Colon (tissue), 2 donors: ENCODE data around the gene MAGI1.

Experiments
- FAIRE-seq: peaks from 2 replicates; lab custom pipeline; 2012; peaks lifted over from hg19 to GRCh38; lab: Jason Lieb, UNC
- donor health status: control.
- donor health status: control.

MAGI1 gene

DNA sequence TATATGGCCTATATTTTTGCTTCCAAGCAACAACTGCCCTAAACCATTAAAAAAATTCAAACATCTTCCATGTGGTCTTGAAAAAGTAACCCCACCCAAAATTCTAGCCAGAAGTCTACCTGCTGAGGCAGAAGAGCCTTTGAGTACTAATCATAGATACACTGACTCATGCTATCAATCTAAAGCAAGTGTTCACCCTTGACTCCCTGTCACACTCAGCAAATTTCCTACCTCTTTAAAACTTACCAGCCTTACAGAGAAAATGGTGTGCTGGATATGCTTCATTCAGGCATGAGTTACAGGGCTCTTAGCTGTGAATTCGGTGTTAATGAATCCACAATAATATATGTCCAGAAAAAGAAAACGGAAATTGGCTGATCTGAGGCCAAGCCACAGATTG, 373.8 kb downstream of the MAGI1 start:
- FAIRE-seq, result no peak

DNA sequence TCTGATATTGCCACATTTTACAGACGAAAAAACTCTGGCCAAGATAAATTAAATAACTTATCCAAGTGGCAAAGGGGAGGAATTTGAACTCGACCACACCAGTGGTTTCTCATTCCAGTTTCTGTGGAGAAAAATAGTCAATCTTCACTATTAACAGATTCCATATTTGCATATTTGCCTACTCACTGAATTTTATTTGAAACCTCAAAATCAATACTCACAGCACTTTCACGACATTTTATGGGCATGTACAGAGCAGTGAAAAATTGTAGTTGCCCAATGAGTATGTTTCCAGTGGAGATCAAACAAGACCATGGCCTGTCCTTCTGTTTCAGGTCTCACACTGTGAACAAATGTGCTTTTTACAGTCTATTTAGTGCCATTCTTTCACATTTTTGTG, 374.3 kb downstream of the MAGI1 start:
- FAIRE-seq, result no peak

DNA sequence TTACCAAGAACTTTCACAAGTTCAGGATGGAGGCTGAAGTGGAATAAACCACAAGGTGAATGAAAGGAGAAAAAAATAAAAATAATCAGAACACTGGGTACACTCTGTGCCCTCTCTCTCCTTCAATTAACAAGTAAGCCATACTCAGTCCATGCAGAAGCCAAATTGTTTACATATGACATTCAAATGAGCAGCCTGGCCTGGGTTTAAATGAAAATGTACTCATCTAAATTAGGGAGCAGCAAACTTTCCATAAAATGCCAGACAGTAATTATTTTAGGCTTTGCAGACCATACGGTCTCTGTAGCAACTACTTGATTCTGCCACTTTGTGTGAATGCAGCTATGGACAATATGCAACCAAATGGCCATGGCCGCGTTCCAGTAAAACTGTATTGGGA, 376.6 kb downstream of the MAGI1 start:
- FAIRE-seq, result no peak

DNA sequence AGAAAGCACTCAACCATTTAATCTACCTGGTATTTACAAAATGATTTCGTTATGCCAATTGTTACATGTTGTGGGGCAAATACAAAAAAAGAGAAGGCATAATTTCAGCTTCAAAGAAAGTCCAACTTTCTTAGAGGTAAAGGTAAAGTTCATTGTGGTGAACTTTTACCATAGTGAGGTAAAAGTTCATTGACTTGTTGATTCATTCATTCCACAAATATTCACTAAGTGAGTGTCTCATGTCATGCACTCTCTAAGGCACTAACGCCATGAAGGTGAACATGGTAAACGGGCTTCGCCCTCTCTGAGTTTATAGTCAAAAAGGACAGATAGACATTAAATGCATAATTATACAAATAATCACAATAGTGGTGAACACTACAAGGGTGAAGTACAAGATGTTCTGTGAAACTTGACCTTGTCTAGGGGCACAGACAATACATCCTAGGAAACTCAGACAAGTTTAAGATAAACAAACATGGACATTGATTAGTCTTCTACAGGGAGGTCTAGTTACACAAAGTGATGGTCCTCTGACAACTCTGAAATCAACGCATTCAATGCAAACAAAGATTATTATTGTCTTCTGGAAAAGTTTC, 378.6 kb downstream of the MAGI1 start:
- no peak for FAIRE-seq

DNA sequence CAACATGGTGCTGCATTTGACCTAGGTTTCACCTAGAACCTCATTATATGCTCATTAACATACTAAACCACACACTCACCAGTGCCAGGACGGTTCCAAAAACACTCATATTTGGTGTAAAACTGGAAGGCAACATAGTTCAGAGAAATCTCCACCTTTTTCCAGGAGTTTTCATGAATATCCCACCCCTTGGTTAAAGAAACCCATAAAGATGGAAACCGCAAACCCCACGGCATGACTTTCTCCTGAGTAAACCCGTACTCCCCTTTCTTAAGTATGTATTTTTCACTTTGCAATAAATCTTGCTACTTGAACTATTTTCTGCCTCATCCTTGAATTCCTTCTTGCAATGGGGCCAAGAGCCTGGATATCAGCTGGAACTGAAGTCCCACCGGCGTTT, 379.3 kb downstream of the MAGI1 start:
- FAIRE-seq, result no peak

DNA sequence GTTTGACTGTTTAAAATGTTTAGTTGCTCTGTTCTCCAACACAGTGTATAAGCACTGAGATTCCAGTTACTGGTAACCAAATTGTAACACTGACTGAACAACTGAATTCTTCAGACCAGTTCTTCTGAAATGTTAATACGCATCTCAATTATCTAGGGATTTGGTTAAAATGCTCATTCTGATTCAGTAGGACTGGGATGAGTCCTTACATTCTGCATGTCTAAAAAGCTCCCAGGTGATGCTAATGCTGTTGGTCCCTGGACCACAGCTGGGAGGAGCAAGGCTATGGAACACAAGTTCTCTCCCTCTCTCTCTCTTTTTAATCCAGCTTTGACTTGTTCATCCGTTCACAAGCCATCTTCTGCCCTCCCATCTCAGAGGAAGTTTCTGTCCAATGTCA, 380.3 kb downstream of the MAGI1 start:
- no peak for FAIRE-seq

DNA sequence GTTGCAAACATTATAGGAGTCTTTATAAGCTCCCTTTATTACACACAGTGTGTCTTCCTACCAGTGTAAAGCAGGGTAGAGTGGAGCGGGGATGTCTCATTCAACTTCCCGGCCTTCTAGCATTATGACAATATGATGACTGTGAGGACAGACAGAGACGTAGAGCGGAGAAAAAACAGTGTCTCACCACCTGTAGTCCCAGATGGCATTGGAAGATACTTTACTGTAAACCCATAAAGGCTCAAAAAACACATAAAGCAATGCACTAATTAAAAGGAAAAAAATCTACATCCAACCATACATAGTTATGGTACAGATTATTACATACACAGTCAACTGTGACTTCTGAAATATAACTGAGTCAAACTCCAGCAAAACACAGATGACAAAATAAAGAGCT, 383.7 kb downstream of the MAGI1 start:
- no peak for FAIRE-seq

DNA sequence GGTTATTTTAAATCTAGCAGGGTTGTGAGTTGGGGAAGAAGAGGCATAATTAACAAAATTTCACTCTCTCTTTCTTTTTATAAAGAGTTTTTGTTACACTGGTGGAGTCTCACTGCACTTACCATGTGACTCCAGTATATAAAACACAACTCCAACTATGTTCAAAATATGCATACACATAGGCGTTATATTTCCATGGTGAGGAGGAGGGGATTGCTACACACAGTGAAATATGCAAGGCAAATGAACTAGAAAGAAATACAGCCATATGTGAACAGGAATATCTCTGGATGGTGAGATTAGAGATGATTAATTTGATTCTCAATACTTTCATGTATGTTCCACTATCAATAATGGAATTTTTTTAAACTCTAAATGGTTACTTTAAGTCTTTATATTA, 385.0 kb downstream of the MAGI1 start:
- FAIRE-seq, result no peak

DNA sequence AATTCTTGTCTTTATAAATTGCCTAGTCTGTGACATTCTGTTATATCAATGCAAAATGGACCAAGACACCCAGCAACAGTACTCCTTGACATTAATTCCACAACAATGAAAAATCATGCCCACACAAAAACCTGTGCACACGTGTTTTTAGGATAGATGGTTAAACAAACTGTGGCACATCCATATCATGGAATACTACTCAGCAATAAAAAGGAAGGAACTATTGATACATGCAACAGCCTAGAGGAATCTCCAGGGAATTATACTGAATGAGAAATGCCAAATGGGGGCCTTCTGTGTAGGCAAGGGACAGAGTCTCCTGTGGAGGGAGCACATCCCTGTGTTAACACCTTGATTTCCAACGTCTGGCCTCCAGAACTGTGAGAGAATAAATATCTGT, 388.5 kb downstream of the MAGI1 start:
- FAIRE-seq, result no peak

DNA sequence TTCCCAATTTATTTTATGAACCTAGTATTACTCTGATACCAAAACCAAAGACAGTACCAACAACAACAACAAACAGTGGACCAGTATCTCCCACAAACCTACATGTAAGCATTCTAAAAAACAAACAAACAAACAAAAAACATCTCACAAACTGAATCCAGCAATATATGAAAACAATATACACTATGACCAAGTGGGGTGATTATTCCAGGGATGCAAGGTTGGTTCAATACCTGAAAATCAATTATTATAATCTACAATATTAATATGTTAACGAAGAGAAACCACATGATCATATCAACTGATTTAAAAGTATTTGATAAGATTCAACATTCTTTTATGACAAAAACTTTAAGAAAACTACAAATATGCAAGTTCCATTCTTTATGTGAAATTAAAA, 391.3 kb downstream of the MAGI1 start:
- no peak for FAIRE-seq

DNA sequence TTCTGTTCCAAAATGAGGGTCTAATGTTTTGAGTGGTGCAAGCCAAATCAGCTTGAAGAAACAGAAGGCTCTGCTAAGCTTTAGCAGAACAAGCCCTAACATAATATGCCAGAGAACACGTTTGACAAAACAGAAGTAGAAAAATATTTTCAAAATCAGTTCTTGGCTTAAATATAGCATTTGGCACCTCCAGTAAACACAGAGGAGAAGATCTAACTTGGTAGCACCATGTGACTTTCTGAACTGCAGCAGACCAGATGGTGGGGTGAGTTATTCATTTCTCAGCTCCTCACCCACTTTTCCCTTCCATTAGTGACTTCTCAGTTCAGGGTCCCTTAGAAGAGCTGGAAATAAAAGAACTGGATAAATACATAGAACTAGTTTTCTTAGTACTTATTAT, 395.8 kb downstream of the MAGI1 start:
- FAIRE-seq, result no peak

DNA sequence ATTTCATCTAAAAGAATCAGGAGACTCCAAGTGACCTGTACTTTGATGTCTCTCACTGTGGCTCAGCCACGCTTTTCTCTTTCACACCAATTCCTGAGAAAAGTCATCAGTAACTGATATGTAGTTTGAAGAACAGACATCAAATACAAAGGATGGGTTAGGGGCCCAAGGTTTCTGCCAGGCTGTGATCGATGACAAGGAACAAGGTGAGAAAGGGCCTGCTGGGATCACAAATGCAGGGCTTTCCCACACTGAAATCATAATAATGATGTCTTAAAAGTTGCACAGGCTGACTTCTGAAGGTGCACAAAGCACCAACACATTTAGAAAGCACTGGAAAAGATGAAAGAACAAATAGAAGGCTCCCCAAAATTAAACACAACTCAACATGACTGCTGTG, 396.9 kb downstream of the MAGI1 start:
- FAIRE-seq, result no peak

DNA sequence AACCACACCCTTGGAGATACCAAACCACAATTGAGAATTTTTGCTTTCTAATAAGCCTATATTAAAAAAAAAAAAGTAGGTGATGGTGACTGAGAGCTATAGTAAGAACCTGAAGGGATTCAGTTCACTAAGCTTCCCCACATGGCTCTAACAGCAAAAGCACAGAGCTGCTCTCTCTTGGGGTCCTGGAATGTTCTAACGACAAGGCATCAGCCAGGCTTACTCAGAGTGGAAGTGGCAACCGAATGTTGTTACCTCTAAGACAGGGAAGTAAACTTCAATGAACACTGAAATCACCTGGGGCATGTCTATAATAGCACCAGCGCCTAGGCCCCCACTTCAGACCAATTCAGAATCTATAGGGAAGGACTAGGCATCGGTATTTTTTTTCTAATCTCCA, 397.7 kb downstream of the MAGI1 start:
- FAIRE-seq, result no peak

DNA sequence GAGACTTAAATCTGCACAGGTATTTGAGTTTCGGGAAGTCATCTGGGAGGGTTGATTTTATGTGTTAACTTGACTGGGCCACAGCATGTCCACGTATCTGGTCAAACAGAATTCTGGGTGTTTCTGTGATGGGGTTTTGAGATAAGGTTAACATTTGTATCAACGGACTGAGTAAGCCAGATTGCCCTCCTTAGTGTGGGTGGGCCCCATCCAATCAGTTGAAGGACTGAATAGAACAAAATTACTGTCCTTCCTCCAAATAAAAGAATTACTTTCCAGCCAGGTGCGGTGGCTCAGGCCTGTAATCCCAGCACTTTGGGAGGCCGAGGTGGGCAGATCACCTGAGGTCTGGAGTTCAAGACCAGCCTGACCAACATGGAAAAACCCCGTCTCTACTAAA, 399.3 kb downstream of the MAGI1 start:
- FAIRE-seq, result no peak

DNA sequence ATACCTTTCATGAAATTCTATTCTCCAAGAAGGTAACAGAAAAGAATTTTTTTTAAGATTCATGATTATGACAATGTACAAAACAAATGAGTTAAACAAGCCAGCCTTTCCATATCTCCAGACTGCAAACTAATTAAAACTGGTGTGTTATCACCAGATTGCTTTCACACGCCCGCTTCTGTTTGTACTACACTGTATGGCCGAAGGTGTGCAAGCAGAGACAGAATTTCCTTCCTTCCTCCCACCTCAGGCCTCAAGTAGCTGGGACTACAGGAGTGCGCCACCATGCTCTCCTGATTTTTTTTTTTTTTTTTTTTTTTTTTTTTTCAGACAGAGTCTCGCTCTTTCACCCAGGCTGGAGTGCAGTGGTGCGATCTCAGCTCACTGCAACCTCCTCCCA, 400.4 kb downstream of the MAGI1 start:
- no peak for FAIRE-seq

DNA sequence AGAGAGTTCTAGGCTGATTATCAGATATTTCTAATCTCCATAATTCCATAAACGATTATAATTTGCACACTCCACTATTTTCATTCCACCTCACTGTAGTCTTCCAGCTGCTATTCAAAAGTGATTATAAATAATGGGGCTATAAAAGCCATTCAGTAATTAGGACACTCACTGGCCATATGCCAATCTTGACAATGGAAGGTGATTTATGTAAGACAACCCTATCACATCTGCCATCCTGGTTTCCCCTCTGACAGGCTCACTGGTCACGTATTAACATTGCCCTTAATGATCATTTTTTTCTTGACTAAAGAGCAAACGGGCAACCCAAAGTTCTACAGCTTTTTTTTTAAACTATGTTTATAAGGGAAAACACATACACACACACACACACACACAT, 402.4 kb downstream of the MAGI1 start:
- FAIRE-seq, result no peak

DNA sequence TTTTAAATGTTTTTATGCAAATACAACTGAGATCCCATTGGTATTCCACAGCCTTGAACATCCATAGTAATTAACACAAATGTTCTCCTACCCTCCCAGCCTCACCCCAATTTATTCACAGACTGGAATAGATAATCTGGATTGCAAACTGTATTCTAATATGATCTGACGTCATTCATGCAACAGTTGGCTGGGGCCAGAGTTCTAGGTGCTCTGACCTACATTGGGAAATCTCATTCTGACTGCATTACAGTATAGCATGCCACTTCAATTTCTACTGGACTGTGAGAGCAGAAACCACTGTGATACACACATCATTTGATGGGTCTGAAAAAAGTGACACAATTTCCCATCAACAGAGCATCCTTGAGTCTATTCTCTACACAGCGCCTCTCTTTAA, 403.1 kb downstream of the MAGI1 start:
- FAIRE-seq, result no peak

DNA sequence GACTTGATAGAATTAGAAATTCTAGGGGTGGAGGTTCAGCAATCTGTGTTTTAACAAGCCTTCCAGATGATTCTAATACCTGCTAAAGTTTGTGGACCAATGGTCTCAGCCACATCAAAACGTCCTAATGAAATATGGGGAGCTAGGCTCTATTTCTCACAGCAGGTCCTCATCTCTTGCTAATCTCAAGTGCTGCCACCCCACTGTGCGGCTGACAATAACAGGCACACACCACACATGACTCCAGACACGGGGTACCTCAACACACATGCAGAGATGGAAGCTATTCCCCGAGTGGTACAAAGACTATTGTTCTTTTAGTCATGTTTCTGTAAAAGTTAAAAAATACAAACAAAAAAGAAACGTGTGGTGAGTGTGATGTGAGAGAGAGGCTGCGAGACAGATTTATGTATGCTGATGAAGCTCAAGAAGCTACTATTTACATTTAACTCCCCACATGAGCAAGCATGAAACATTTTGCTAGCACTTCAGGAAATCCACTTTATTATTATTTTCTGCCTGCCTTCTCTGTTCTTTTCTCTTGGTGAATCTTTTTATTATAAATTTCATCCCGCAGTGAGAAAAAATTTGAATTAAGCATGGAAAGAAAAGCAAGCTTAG, 405.6 kb downstream of the MAGI1 start:
- no peak for FAIRE-seq

DNA sequence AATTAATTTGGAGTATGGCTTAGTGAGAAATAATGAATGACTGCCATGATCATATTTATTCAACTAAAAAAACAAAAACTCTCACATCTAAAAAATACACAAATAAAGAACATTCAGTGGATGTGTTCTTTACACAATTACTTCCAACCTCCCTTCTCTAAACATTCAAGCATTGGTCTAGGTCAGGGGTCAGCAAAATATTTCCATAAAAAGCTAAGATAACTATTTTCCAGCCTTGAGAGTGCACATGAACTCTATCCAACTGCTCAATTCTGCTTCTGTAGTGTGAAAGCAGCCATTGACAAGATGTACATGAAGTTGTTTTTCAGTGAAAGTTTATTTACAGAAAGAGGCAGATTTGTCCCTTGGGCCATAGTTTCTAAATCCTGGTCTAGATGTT, 406.3 kb downstream of the MAGI1 start:
- FAIRE-seq, result no peak

DNA sequence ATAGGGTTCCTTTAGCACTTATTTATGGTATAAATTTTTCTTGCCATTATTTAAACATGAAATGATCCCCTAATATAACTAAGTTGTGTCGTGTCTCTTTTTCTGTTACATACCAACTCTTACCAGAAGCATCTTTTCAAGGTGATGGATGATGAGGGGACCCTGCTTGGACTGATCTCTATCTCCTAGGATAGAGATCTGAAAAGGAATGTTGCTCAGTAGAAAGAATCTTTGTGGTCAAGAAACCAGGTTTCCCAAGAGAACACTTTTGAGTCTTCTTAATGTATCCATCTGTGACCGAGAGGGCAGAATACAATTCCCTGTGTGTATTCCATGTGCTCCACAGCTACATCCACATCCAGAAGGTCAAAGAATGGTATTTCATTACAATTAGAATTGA, 409.7 kb downstream of the MAGI1 start:
- FAIRE-seq, result no peak

DNA sequence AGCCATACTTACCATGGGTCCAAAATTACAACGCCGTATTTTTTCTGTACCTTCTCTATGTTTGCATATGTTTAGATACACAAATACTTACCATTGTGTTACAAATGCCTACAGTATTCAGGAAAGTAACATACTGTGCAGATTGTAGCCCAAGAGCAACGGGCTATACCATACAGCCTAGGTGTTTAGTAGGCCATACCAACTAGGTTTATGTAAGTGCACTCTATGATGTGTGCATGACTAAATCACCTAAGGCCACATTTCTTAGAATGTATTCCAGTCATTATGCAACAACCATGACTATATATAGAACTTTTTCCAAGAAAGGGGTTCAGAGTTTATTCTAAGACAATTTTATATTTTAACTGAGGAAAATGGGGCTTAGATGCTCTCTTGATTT, 411.7 kb downstream of the MAGI1 start:
- no peak for FAIRE-seq

DNA sequence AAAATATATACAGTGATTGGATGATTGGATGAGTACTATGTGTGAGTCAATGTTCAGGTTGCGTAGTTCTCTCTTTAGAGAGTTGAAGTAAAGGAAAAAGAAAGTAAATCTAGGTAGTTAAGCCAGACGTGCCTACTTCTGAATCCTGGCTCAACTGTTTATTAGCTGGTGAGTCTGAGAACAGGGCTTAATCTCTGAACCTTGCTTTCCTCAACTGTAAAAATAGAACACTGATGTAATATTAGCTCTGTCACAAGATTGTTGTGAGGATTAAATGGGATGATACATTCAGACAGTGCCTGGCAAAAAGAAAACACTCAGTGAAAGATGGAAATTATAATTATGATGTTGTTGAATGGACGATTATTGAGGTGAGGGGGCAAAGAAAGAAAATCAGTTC, 413.4 kb downstream of the MAGI1 start:
- FAIRE-seq, result no peak

DNA sequence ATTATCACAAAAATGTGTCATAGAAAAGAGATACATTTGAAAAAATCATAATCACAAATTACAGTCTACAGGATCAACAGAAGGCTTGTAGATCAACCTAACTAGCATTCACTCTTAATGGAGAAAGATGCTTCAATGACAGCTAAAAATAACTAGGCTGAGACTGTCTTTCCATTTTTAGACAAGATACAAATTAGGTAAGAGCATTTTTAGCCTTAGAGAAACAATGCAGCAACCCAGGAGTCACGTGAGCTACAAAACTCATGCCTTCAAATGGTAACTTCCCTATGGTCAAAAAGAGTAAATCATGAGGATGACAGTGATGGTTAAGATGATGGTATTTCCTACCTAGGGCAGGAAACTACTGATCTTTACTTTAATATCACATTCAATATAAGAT, 415.4 kb downstream of the MAGI1 start:
- no peak for FAIRE-seq

DNA sequence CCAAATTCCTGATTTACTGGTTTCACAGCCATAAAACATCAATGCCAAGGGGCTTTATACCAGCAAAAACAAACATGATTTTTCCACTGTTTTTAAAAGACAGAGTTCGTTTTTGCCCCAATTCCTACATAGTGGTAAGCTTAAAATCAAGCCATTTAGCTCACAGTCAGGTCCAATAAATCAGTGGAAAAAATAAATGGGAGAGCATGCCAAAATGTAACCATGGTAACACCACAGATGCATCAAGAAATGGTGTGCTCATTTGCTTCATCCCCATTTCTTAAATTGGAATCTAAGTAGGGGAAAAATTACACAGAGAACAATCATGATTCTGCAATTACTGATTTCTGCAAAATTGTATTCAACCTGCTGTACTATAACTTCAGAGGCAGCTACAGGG, 418.8 kb downstream of the MAGI1 start:
- no peak for FAIRE-seq

DNA sequence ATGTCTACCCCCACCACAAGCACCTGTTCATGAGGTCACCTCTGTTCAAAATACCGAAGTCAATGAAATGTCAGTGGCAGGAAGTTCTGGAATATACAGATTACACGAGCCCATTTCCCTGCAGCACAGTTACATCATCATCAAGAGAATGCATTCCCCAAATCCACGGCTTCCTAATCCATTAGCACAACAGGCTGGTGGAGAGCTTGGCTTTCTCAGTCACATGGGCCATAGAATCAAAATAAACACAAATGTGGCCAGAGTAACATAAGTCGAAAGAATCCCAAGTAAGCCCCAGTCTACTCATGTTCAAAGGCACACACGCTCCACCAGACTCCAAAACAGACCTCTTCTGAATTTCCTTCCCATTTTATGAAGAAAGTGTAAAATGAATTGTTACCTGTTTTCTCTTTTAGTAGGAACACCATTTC, 419.3 kb downstream of the MAGI1 start:
- no peak for FAIRE-seq
